GM23248 (cell line): ENCODE data around the gene POLN. TPM values are rescaled to one million over a fixed set of nuclear protein-coding genes. Genes with fewer than 3 reads are reported as not detected.

Experiments used
- DNase-seq: peaks from one replicate; pipeline ENCODE4 v3.0.0-alpha.2; 2015
- H2AFZ ChIP-seq: fragments of 200-600 bp; sonication (generic); 2 replicates; pipeline ENCODE4 v1.6.1; 2016; ENCODE audit warnings: antibody characterized with exemption
- H3F3A ChIP-seq: fragments of 200-600 bp; sonication (generic); 2 replicates; pipeline ENCODE4 v1.6.1; 2016; ENCODE audit warnings: mild to moderate bottlenecking, antibody characterized with exemption, mixed run types; ENCODE audit not compliant: insufficient read depth
- H3K27ac ChIP-seq: fragments of 200-600 bp; sonication (generic); 2 replicates; pipeline ENCODE4 v1.5.1; 2016; ENCODE audit warnings: mild to moderate bottlenecking
- H3K27me3 ChIP-seq: fragments of 200-600 bp; sonication (generic); replicated peaks from 2 replicates; pipeline ENCODE4 v1.6.1; 2016; ENCODE audit warnings: mild to moderate bottlenecking; ENCODE audit not compliant: insufficient read depth
- H3K36me3 ChIP-seq: fragments of 200-600 bp; sonication (generic); 2 replicates; pipeline ENCODE4 v1.6.1; 2016; ENCODE audit warnings: low read depth, mild to moderate bottlenecking
- H3K4me1 ChIP-seq: fragments of 200-600 bp; sonication (generic); 2 replicates; pipeline ENCODE4 v1.6.1; 2016; ENCODE audit warnings: mild to moderate bottlenecking; ENCODE audit not compliant: insufficient read depth
- H3K4me2 ChIP-seq: fragments of 200-600 bp; sonication (generic); one replicate; pipeline ENCODE4 v1.6.1; 2016; ENCODE audit warnings: mild to moderate bottlenecking; ENCODE audit not compliant: unreplicated experiment
- H3K4me3 ChIP-seq: fragments of 200-600 bp; sonication (generic); 2 replicates; pipeline ENCODE4 v1.5.1; 2016; ENCODE audit warnings: mild to moderate bottlenecking
- H3K79me2 ChIP-seq: fragments of 200-600 bp; sonication (generic); 2 replicates; pipeline ENCODE4 v1.6.1; 2016; ENCODE audit warnings: mild to moderate bottlenecking; ENCODE audit not compliant: insufficient read depth
- H3K9ac ChIP-seq: fragments of 200-600 bp; sonication (generic); 2 replicates; pipeline ENCODE4 v1.6.1; 2016; ENCODE audit warnings: mild to moderate bottlenecking
- H3K9me2 ChIP-seq: fragments of 200-600 bp; sonication (generic); 2 replicates; pipeline ENCODE4 v1.6.1; 2016; ENCODE audit warnings: mixed run types, mild to moderate bottlenecking, moderate library complexity; ENCODE audit not compliant: insufficient read depth
- H3K9me3 ChIP-seq: fragments of 200-600 bp; sonication (generic); one replicate; pipeline ENCODE4 v1.6.1; 2017; ENCODE audit warnings: low read depth
- H4K20me1 ChIP-seq: fragments of 200-600 bp; sonication (generic); 2 replicates; pipeline ENCODE4 v1.6.0; 2016; ENCODE audit not compliant: insufficient read depth
- EZH2 ChIP-seq: fragments of 200-600 bp; sonication (generic); IDR thresholded peaks from 2 replicates; pipeline ENCODE4 v1.6.1; 2018; ENCODE audit warnings: antibody characterized with exemption, mild to moderate bottlenecking; ENCODE audit not compliant: insufficient read depth, poor library complexity, severe bottlenecking
- EZH2phosphoT487 ChIP-seq: fragments of 200-600 bp; sonication (generic); IDR thresholded peaks from 2 replicates; pipeline ENCODE4 v1.6.1; 2018; ENCODE audit warnings: antibody characterized with exemption, moderate library complexity, mild to moderate bottlenecking, low read depth; ENCODE audit not compliant: insufficient read depth
- WGBS, 2 experiments: methylation state at CpG; one replicate each; pipeline ENCODE4 v1.1.6; 2015 to 2017; ENCODE audit warnings: low lambda C conversion rate in 2 of 2, low coverage in 1 of 2; ENCODE audit errors: missing lambda C conversion rate in 2 of 2; 5-methylcytosine and 5-hydroxymethylcytosine counted together
- in situ Hi-C: fragments of 300-500 bp; cut with MboI; formaldehyde crosslinking; loops from 2 replicates; pipeline ENCODE4 v1.15.0; 2020
- polyA plus RNA-seq: library from polyadenylated mRNA; unstranded; fragments of >200 nt; fragmentation: Nextera tagmentation; extraction: Ambion mirVana; gene quantifications from 2 replicates; pipeline ENCODE4 v1.2.1, GENCODE V29; 2016
- total RNA-seq: library from RNA; depleted of rRNA; stranded (reverse); fragments of >200 nt; shearing (Covaris generic); gene quantifications from 2 replicates; pipeline ENCODE4 v1.2.3, GENCODE V29; 2014

POLN gene
- total and polyA plus RNA-seq, 2 experiments from 2014 or later = 1.6 to 3.9 TPM

GRCh38 chr4:2048831-2049230, 193.1 kb downstream of the POLN start:
- in situ Hi-C loops = no loop called here
- no peak overlapping the region for H3K4me2 ChIP-seq
- H3K9me2 ChIP-seq = no peaks in the 10 kb centered on the region
- no peaks in the 10 kb centered on the region for H3K4me1 ChIP-seq
- H3F3A ChIP-seq = no peaks in the 10 kb centered on the region
- H3K9me3 ChIP-seq = no peaks in the 10 kb centered on the region
- H3K79me2 ChIP-seq = no peaks in the 10 kb centered on the region
- peaks cover 20% of the 10 kb centered on the region for H3K27me3 ChIP-seq
- no peak for DNase-seq
- H2AFZ ChIP-seq = no peak overlapping the region
- WGBS, 2 experiments = 81 to 88% methylated on average over 8 of the region's 8 CpGs
- no peak overlapping the region for H3K27ac ChIP-seq
- no peak overlapping the region for H3K9ac ChIP-seq
- H3K4me3 ChIP-seq = no peak overlapping the region
- H3K36me3 ChIP-seq = no peaks in the 10 kb centered on the region
- H4K20me1 ChIP-seq = no peaks in the 10 kb centered on the region
- no peak for TF ChIP-seq EZH2
- TF ChIP-seq EZH2phosphoT487 = no peak

- Histone ChIP-seq H3K9me2 (no peaks in the 10 kb centered on the region), H3K4me2 (no peak overlapping the region), H3K9me3 (no peaks in the 10 kb centered on the region), H3K4me1 (no peaks in the 10 kb centered on the region), H3K36me3 (no peaks in the 10 kb centered on the region), H3K9ac (no peak overlapping the region), H3K4me3 (no peak overlapping the region), H3K79me2 (no peaks in the 10 kb centered on the region), H4K20me1 (no peaks in the 10 kb centered on the region), H2AFZ (no peak overlapping the region), H3K27ac (no peak overlapping the region), H3F3A (no peaks in the 10 kb centered on the region), H3K27me3 (peaks cover 15% of the 10 kb centered on the region)
- TF ChIP-seq EZH2 (no peak), EZH2phosphoT487 (no peak)
- DNase-seq = no peak
- in situ Hi-C loops = no loop called here
- 83 to 85% methylated on average over 25 of the region's 25 CpGs for WGBS, 2 experiments
Measured at GRCh38 chr4:2047781-2048581, 193.9 kb downstream of the POLN start.

GRCh38 chr4:2047031-2047660, 194.8 kb downstream of the POLN start:
- peaks cover 7% of the 10 kb centered on the region for H3K27me3 ChIP-seq
- no peaks in the 10 kb centered on the region for H3K36me3 ChIP-seq
- WGBS, 2 experiments = 22 to 35% methylated on average over 38 to 57 of the region's 57 CpGs
- H4K20me1 ChIP-seq = no peaks in the 10 kb centered on the region
- in situ Hi-C loops = no loop called here
- TF ChIP-seq EZH2phosphoT487 (no peak), EZH2 (no peak)
- no peaks in the 10 kb centered on the region for H3K4me1 ChIP-seq
- no peaks in the 10 kb centered on the region for H3K79me2 ChIP-seq
- H3K9me2 ChIP-seq = no peaks in the 10 kb centered on the region
- H3K4me2 ChIP-seq = no peak overlapping the region
- no peak overlapping the region for H2AFZ ChIP-seq
- no peak overlapping the region for H3K9ac ChIP-seq
- no peaks in the 10 kb centered on the region for H3F3A ChIP-seq
- no peak overlapping the region for H3K27ac ChIP-seq
- H3K9me3 ChIP-seq = no peaks in the 10 kb centered on the region
- no peak for DNase-seq
- H3K4me3 ChIP-seq = no peak overlapping the region

- Histone ChIP-seq H3K4me1 (no peaks in the 10 kb centered on the region), H3K36me3 (no peaks in the 10 kb centered on the region), H2AFZ (no peak overlapping the region), H3K27ac (no peak overlapping the region), H3K4me3 (no peak overlapping the region), H3K9ac (no peak overlapping the region), H3F3A (no peaks in the 10 kb centered on the region), H3K9me2 (no peaks in the 10 kb centered on the region), H4K20me1 (no peaks in the 10 kb centered on the region), H3K4me2 (no peak overlapping the region), H3K79me2 (no peaks in the 10 kb centered on the region), H3K9me3 (no peaks in the 10 kb centered on the region), H3K27me3 (peaks cover under 1% of the 10 kb centered on the region; the same call in 1 of the 2 replicates)
- no peak for DNase-seq
- in situ Hi-C loops = no loop called here
- WGBS, 2 experiments = 66 to 70% methylated on average over 23 to 24 of the region's 28 CpGs
- no peak for TF ChIP-seq EZH2
Measured at GRCh38 chr4:2046031-2046961, 195.6 kb downstream of the POLN start.
